H9 (cell line): Measurements from ENCODE around the gene TSPAN6. TPM values are rescaled to one million over a fixed set of nuclear protein-coding genes. Genes with fewer than 3 reads are reported as not detected.

ENCODE experiments used
- DNase-seq: peaks from one replicate; pipeline ENCODE4 v3.0.0-alpha.2; 2017
- H2AFZ ChIP-seq: one replicate; pipeline ENCODE4 v1.6.1; 2013; ENCODE audit warnings: mild to moderate bottlenecking, low read length, control low read depth, moderate library complexity
- H2AK5ac ChIP-seq: 2 replicates; pipeline ENCODE4 v1.6.1; 2013; ENCODE audit warnings: low read length, control low read depth, mixed read lengths; ENCODE audit not compliant: insufficient read length
- H2BK120ac ChIP-seq: one replicate; pipeline ENCODE4 v1.6.1; 2013; ENCODE audit warnings: low read depth, mild to moderate bottlenecking, low read length, control low read depth, inconsistent platforms; ENCODE audit not compliant: poor library complexity, severe bottlenecking
- H2BK12ac ChIP-seq: 2 replicates; pipeline ENCODE4 v1.6.1; 2013; ENCODE audit warnings: low read length, control low read depth, mixed read lengths, low read depth; ENCODE audit not compliant: insufficient read length
- H2BK15ac ChIP-seq: 2 replicates; pipeline ENCODE4 v1.6.1; 2013; ENCODE audit warnings: low read depth, low read length, control low read depth
- H2BK20ac ChIP-seq: one replicate; pipeline ENCODE4 v1.6.1; 2013; ENCODE audit warnings: low read depth, mild to moderate bottlenecking, low read length, control low read depth, inconsistent platforms; ENCODE audit not compliant: poor library complexity, severe bottlenecking
- H2BK5ac ChIP-seq: 2 replicates; pipeline ENCODE4 v1.6.1; 2013; ENCODE audit warnings: low read length, control low read depth, mixed read lengths; ENCODE audit not compliant: insufficient read length
- H3K14ac ChIP-seq: 2 replicates; pipeline ENCODE4 v1.6.1; 2013; ENCODE audit warnings: low read length, control low read depth; ENCODE audit not compliant: insufficient read depth
- H3K18ac ChIP-seq: 2 replicates; pipeline ENCODE4 v1.6.1; 2013; ENCODE audit warnings: low read depth, mild to moderate bottlenecking, mixed read lengths, low read length, control low read depth; ENCODE audit not compliant: insufficient read length
- H3K23ac ChIP-seq: 2 replicates; pipeline ENCODE4 v1.6.1; 2013; ENCODE audit warnings: low read length, control low read depth, mixed read lengths, low read depth; ENCODE audit not compliant: insufficient read length
- H3K23me2 ChIP-seq: 2 replicates; pipeline ENCODE4 v1.6.1; 2013; ENCODE audit warnings: low read depth, mild to moderate bottlenecking, mixed read lengths, low read length, control low read depth; ENCODE audit not compliant: insufficient read length, poor library complexity, severe bottlenecking
- H3K27ac ChIP-seq: 2 replicates; pipeline ENCODE4 v1.5.1; 2013; ENCODE audit warnings: low read length, control low read depth, mixed read lengths, low read depth; ENCODE audit not compliant: insufficient read length
- H3K27me3 ChIP-seq: 2 replicates; pipeline ENCODE4 v1.6.1; 2013; ENCODE audit warnings: low read length, control low read depth, inconsistent platforms; ENCODE audit not compliant: insufficient read depth
- H3K4ac ChIP-seq: 2 replicates; pipeline ENCODE4 v1.6.1; 2013; ENCODE audit warnings: low read depth, mild to moderate bottlenecking, control low read depth, inconsistent platforms, low read length, moderate library complexity
- H3K4me1 ChIP-seq: 2 replicates; pipeline ENCODE4 v1.6.1; 2013; ENCODE audit warnings: low read length, control low read depth, inconsistent platforms; ENCODE audit not compliant: insufficient read depth
- H3K4me2 ChIP-seq: 2 replicates; pipeline ENCODE4 v1.6.1; 2013; ENCODE audit warnings: low read length, control low read depth, mixed read lengths; ENCODE audit not compliant: insufficient read length, insufficient read depth
- H3K56ac ChIP-seq: 2 replicates; pipeline ENCODE4 v1.6.1; 2013; ENCODE audit warnings: low read depth, mild to moderate bottlenecking, mixed read lengths, low read length, control low read depth; ENCODE audit not compliant: insufficient read length
- H3K79me1 ChIP-seq: 2 replicates; pipeline ENCODE4 v1.6.1; 2013; ENCODE audit warnings: low read depth, mild to moderate bottlenecking, moderate library complexity, low read length, control low read depth, inconsistent platforms; ENCODE audit not compliant: insufficient read depth, poor library complexity, severe bottlenecking
- H3K79me2 ChIP-seq: 2 replicates; pipeline ENCODE4 v1.6.1; 2013; ENCODE audit warnings: low read length, control low read depth, inconsistent platforms; ENCODE audit not compliant: insufficient read depth
- H3K9ac ChIP-seq: 2 replicates; pipeline ENCODE4 v1.6.1; 2013; ENCODE audit warnings: low read length, control low read depth, mixed read lengths; ENCODE audit not compliant: insufficient read length; ENCODE audit errors: extremely low read depth
- H3K9me3 ChIP-seq: one replicate; pipeline ENCODE4 v1.6.1; 2013; ENCODE audit warnings: low read depth, low read length, inconsistent platforms; ENCODE audit not compliant: control insufficient read depth
- H3T11ph ChIP-seq: one replicate; pipeline ENCODE4 v1.6.1; 2013; ENCODE audit warnings: mild to moderate bottlenecking, low read length, control low read depth, inconsistent platforms
- H4K20me1 ChIP-seq: one replicate; pipeline ENCODE4 v1.6.1; 2013; ENCODE audit not compliant: control insufficient read depth, insufficient read length, insufficient read depth
- H4K5ac ChIP-seq: 2 replicates; pipeline ENCODE4 v1.6.1; 2013; ENCODE audit warnings: low read depth, mild to moderate bottlenecking, mixed read lengths, low read length, control low read depth; ENCODE audit not compliant: insufficient read length
- H4K8ac ChIP-seq: replicated peaks from 2 replicates; pipeline ENCODE4 v1.6.1; 2013; ENCODE audit warnings: low read length, control low read depth, mixed read lengths, low read depth; ENCODE audit not compliant: insufficient read length
- H4K91ac ChIP-seq: 2 replicates; pipeline ENCODE4 v1.6.1; 2013; ENCODE audit warnings: low read depth, mild to moderate bottlenecking, moderate library complexity, mixed read lengths, low read length, control low read depth; ENCODE audit not compliant: insufficient read length
- H3K27ac Mint-ChIP-seq, 3 experiments: 2 replicates in 2 of 3; 3 replicates in 1 of 3; pipeline ENCODE4 v1.8.0; 2020 to 2021; ENCODE audit warnings: mixed read lengths in 3 of 3, mild to moderate bottlenecking in 1 of 3, moderate library complexity in 1 of 3
- H3K27me3 Mint-ChIP-seq: 2 replicates; pipeline ENCODE4 v1.8.0; 2021; ENCODE audit warnings: low read depth, mild to moderate bottlenecking, moderate library complexity, mixed read lengths
- H3K36me3 Mint-ChIP-seq, 3 experiments: 2 replicates in 2 of 3; 3 replicates in 1 of 3; pipeline ENCODE4 v1.8.0; 2020 to 2021; ENCODE audit warnings: low read depth in 3 of 3, mixed read lengths in 3 of 3; ENCODE audit not compliant: insufficient read depth in 1 of 3
- H3K4me1 Mint-ChIP-seq, 2 experiments: 2 replicates each; pipeline ENCODE4 v1.8.0; 2020; ENCODE audit warnings: mixed read lengths in 2 of 2
- H3K4me3 Mint-ChIP-seq, 2 experiments: 2 replicates in 1 of 2; 3 replicates in 1 of 2; pipeline ENCODE4 v1.8.0; 2020 to 2021; ENCODE audit warnings: mild to moderate bottlenecking in 2 of 2, mixed read lengths in 2 of 2, moderate library complexity in 1 of 2
- H3K9me3 Mint-ChIP-seq, 2 experiments: 2 replicates in 1 of 2; 3 replicates in 1 of 2; pipeline ENCODE4 v1.8.0; 2020; ENCODE audit warnings: mild to moderate bottlenecking in 2 of 2, mixed read lengths in 2 of 2, moderate library complexity in 1 of 2
- CTCF ChIP-seq: fragments of 200-600 bp; sonication (generic); conservative IDR thresholded peaks from 3 replicates; pipeline ENCODE4 v1.8.0; 2021; ENCODE audit warnings: antibody characterized with exemption, mild to moderate bottlenecking
- WGBS: extraction: QIAGEN DNeasy Blood & Tissue Kit; methylation state at CpG from one replicate; pipeline ENCODE4 v1.1.7; 2013; ENCODE audit warnings: missing lambda C conversion rate, low lambda C conversion rate, mixed read lengths; ENCODE audit not compliant: insufficient read length; ENCODE audit errors: extremely low coverage; 5-methylcytosine and 5-hydroxymethylcytosine counted together
- total RNA-seq: library from RNA; stranded (reverse); gene quantifications from 2 replicates; pipeline ENCODE4 v1.2.1, GENCODE V29; 2021

TSPAN6 gene
- total RNA-seq, 1 experiment from 2014 or later = 61.3 TPM

GRCh38 chrX:100662170-100662569 is 25.6 kb upstream of the TSPAN6 start:
- peaks cover 1% of the 10 kb centered on the region; the same call in 1 of the 2 replicates for H3K27me3 Mint-ChIP-seq
- H3T11ph ChIP-seq = no peak overlapping the region
- no peaks in the 10 kb centered on the region; a peak in 1 of 7 replicates for H3K36me3 Mint-ChIP-seq
- peaks cover 6 to 68% of the 10 kb centered on the region in 2 experiments; a peak in 4 of 5 replicates for H3K9me3 Mint-ChIP-seq
- no peaks in the 10 kb centered on the region for H4K20me1 ChIP-seq
- H2AFZ ChIP-seq = no peak overlapping the region
- H2BK15ac ChIP-seq = no peak overlapping the region
- H3K4me1 Mint-ChIP-seq = no peaks in the 10 kb centered on the region
- H2BK120ac ChIP-seq = no peak overlapping the region
- H3K18ac ChIP-seq = no peak overlapping the region
- no peak overlapping the region for H3K9ac ChIP-seq
- H3K4me1 ChIP-seq = no peaks in the 10 kb centered on the region
- H3K4ac ChIP-seq = no peak overlapping the region
- H3K27ac ChIP-seq = no peak overlapping the region
- no peak overlapping the region for H3K4me3 Mint-ChIP-seq
- peaks cover 4% of the 10 kb centered on the region for H3K9me3 ChIP-seq
- no peaks in the 10 kb centered on the region; the same call in 1 of the 2 replicates for H3K27me3 ChIP-seq
- H2BK5ac ChIP-seq = no peak overlapping the region
- H2BK20ac ChIP-seq = no peak overlapping the region
- no peak for DNase-seq
- H4K8ac ChIP-seq = no peak overlapping the region
- no peak overlapping the region for H4K5ac ChIP-seq
- H3K56ac ChIP-seq = no peak overlapping the region
- H3K23ac ChIP-seq = no peak overlapping the region
- no peak overlapping the region for H3K4me2 ChIP-seq
- no peak overlapping the region for H3K14ac ChIP-seq
- no peak for TF ChIP-seq CTCF
- H2AK5ac ChIP-seq = no peak overlapping the region
- no peaks in the 10 kb centered on the region for H3K79me1 ChIP-seq
- no peak overlapping the region for H4K91ac ChIP-seq
- WGBS = no CpG with 5 or more reads among the region's 13 CpGs
- H3K79me2 ChIP-seq = no peaks in the 10 kb centered on the region; the same call in 1 of the 2 replicates
- H2BK12ac ChIP-seq = no peak overlapping the region
- no peaks in the 10 kb centered on the region for H3K23me2 ChIP-seq
- H3K27ac Mint-ChIP-seq = no peak overlapping the region; a peak in 1 of 7 replicates
